Kidney tubule cell (primary cell): ENCODE measurements around the gene SLC24A4.

Source experiments
- DNase-seq: peaks from one replicate; pipeline ENCODE4 v3.0.0-alpha.2; 2018; ENCODE audit warnings: low spot score

SLC24A4 gene

GRCh38 chr14:92546347-92547053 lies 223.5 kb downstream of the SLC24A4 start:
- DNase-seq = peak; percentile 59

GRCh38 chr14:92549105-92549858 lies 226.3 kb downstream of the SLC24A4 start:
- DNase-seq = no peak

- no peak for DNase-seq
These were observed 226.9 kb downstream of the SLC24A4 start for GRCh38 chr14:92549859-92550230.
